IPS-18a (cell line): ENCODE data around the gene TLE2.

Experiments used
- H3K27ac ChIP-seq: one replicate; pipeline ENCODE4 v1.5.1; 2013; ENCODE audit warnings: low read length
- H3K27me3 ChIP-seq: one replicate; pipeline ENCODE4 v1.6.1; 2013; ENCODE audit warnings: mild to moderate bottlenecking, low read length; ENCODE audit not compliant: control insufficient read depth, insufficient read depth
- H3K36me3 ChIP-seq: one replicate; pipeline ENCODE4 v1.6.1; 2013; ENCODE audit warnings: low read depth, low read length; ENCODE audit not compliant: control insufficient read depth
- H3K4me1 ChIP-seq: one replicate; pipeline ENCODE4 v1.6.1; 2013; ENCODE audit warnings: low read depth, low read length; ENCODE audit not compliant: control insufficient read depth
- H3K4me3 ChIP-seq: one replicate; pipeline ENCODE4 v1.5.1; 2013; ENCODE audit warnings: low read length
- H3K9ac ChIP-seq: one replicate; pipeline ENCODE4 v1.6.1; 2013; ENCODE audit warnings: mild to moderate bottlenecking, low read length, moderate library complexity
- H3K9me3 ChIP-seq: one replicate; pipeline ENCODE4 v1.6.1; 2013; ENCODE audit warnings: low read depth, low read length; ENCODE audit not compliant: control insufficient read depth

TLE2 gene

DNA sequence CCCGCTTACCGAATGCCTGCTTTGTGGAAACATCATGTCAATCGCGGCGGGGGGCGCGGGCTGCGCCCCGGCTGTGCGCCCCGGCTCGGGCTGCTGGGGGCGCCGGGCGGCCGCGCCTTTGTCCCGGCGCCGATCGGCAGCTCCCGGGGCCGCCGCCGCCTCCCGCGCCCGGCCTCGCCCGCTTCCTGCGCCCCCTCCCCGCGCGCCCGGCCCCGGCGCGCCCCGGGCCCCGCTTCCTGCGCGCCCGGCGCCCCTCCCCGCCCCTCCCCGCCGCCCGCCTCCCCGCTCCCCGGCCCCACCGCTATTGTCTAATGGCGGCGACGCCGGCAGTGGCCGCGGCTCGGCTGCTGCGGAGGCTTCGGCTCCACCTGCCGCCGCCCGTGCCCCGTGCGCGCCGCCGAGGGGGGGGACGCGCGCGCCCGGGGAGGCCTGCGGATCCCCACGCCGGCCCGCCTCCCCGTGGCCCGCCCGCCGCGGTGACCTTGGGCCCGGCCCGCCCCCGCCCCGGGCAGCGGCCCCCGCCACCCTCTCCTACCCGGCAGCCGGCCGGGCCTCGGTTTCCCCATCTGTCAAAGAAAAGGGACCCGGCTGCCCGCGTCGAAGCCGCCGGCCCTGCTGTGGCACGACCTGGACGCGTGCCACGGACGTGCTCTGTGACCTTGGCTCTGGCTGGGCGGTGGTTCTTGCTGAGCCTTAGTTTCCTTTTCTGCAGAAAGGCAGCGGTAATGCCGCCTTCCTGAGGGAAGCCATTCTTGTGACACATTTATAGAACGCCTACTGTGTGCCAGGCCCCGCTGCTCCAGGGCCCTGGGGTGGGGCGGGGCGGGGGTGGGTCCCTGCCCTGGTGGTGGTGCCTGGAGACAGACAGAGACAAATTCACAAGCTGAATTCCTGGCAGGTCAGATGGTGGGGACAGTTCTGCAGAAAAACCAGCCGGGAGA is 33.4 kb upstream of the TLE2 start, which contains the start of gene TLE5:
TLE5 (minus strand) TSS at position 331 of the 941 bp plus-strand sequence; CDS start at position 36, 295 bp downstream.
- Histone ChIP-seq H3K9ac (no peak within 1 kb of the TSS), H3K27me3 (no peaks in the 10 kb centered on the region), H3K27ac (no peak within 1 kb of the TSS), H3K36me3 (peaks cover 4% of the 10 kb centered on the region), H3K4me1 (no peaks in the 10 kb centered on the region), H3K9me3 (no peaks in the 10 kb centered on the region), H3K4me3 (peak within 1 kb of the TSS; percentile 65)

DNA sequence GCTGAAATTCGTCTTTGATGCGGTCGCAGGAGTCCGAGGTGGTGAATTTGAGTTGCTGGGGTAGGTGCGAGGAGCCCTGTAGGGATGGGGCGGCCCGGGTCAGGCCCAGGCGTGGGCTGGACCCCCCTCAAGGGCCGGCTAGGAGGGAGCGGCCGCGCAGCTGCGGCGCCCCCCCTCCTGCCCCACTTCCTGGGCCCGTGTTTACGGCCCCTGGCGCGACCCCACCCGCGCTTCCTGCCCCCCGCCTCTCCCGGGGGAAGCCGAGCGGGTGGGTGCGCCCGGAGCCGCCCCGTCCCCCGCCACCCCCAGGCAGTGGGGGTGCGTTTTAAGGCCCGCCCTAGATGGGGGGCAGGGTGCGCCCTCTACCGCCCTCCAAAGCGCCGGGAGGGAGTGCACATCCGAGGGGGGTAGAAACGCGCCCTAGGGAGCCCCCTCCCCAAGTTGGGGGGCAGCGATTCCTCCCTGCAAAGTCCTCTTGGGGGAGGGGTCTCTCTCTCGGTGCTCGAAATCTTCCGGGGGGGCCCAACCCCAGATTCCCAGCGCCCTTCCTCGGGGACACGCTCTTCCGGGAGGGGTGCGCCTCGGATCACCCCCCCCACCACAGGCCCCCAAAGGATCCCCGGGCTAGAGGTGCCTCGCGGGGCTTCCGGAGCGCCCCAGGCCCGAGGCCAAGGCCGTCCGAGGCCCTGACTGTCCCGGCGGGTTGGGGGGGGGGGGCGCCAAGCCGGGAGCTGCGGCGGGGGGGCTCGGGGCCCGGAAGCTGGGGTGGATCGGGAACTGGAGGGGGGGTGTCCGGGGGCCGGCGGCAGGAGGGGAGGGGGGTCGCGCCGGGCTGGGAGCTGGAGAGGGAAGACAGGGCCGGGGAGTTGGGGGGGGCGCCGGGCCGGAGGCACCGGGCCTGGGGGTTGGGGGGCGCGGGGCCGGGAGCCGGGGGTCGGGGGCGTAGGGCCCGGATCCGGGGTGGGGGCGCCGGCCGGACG is 32.4 kb upstream of the TLE2 start:
- Histone ChIP-seq H3K27me3 (no peaks in the 10 kb centered on the region), H3K27ac (no peak overlapping the region)

DNA sequence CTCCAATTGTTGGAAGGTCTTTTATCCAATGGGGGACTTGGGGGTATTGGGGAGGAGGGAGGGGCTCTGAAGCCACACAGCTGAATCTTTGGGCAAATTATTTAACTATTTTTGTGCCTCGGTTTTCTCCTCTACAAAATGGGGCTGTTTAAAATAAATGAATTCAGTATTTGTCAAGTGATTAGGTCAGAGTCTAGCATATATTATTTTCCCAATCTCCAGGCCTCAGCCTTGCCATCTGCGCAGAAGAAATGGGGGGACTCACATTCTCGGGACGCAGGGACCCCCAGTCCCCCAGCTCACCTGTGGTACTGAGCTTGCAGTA is 31.7 kb upstream of the TLE2 start:
- Histone ChIP-seq H3K9ac (no peak overlapping the region), H3K4me1 (peaks cover 6% of the 10 kb centered on the region), H3K4me3 (peak overlapping the region; percentile 65), H3K9me3 (no peaks in the 10 kb centered on the region), H3K27ac (no peak overlapping the region), H3K36me3 (peaks cover 4% of the 10 kb centered on the region), H3K27me3 (no peaks in the 10 kb centered on the region)

More for the DNA sequence above, 32.4 kb upstream of the TLE2 start:
- Histone ChIP-seq H3K9ac (no peak overlapping the region), H3K4me1 (peaks cover 6% of the 10 kb centered on the region), H3K4me3 (peak overlapping the region; percentile 65), H3K9me3 (no peaks in the 10 kb centered on the region), H3K36me3 (peaks cover 4% of the 10 kb centered on the region)

DNA sequence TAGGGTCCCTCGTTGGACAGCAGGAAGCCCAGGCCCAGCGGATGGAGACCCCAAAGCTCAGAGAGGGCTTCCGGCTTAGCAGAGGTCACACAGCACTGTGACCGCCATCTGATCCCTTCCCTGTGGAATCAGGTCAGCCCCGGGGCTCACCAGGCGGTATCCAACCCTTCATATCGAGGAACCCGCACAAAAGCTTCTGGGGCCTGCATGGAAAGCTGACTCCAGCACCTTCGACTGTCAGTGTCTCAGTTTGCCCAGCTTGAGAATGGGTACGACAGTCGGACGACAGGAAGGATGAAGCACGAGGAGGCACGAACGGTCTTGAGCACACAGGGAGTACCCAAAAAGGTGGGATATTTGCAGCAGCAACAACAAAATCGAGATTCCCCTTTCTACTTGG is 30.6 kb upstream of the TLE2 start:
- H3K36me3 ChIP-seq, result peaks cover 9% of the 10 kb centered on the region

DNA sequence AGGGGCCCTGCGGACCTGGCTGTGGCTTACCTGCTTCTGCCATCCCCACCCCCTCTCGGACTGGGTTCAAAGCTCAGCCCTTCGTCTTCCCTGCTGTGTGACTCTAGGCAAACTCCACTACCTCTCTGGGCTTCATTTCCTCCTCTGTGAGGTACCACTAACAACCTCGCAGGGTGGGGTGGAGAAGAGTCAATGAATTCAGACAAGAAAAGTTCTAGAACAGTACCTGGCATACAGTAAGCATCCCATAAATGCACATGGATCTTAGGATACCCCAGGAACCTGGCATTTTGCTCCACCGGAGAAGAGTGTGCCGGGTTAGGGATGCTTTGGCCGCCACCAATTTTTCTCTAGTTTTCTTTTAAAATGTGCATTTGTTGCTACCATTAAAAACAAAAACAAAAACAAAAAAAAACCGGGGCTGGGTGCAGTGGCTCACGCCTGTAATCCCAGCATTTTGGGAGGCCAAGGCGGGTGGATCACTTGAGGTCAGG is 29.8 kb upstream of the TLE2 start:
- Histone ChIP-seq H3K9ac (no peak overlapping the region), H3K36me3 (peaks cover 9% of the 10 kb centered on the region), H3K9me3 (no peaks in the 10 kb centered on the region), H3K27ac (no peak overlapping the region), H3K4me1 (peaks cover 6% of the 10 kb centered on the region), H3K27me3 (no peaks in the 10 kb centered on the region), H3K4me3 (no peak overlapping the region)

More for the DNA sequence above, 30.6 kb upstream of the TLE2 start:
- Histone ChIP-seq H3K27ac (no peak overlapping the region), H3K4me1 (peaks cover 6% of the 10 kb centered on the region), H3K9ac (no peak overlapping the region), H3K9me3 (no peaks in the 10 kb centered on the region), H3K4me3 (no peak overlapping the region), H3K27me3 (no peaks in the 10 kb centered on the region)

DNA sequence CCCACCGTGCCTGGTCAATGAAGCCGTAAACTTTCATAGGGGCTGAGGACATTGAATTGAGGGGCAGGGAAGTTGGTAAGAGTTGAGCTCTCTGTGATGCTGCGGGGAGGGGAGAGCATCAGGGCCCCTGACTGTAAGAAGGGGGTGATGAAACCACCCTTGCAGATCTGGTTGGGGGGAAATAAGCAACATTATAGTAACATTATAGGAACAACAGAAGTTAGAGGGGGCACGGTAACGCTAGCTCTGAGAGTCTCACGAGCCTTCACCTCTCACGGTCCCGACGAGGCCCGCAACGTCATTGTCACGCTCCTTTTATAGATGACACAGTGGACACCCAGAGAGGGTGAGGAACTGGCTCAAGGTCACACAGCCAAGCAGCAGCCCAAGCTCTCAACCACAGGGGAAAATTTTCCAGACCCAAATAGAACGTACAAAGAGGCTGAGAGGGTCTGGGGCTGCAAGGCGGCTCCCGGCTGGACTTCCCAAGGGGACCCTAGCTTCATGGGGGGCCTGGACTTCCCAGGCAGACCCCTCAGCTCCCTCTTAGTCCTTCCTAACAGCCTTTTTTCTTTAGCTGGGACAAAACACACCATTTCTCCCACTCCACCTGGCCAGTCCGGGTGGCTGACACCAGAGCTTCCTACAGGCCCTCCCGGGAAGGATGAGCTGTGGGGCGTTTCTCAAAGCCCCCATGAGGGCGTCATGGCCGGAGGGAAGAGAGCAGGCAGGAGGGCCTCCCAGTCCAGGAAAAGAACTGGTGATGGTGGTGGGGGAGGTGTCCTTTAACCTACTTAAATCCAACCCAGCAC is 29.1 kb upstream of the TLE2 start:
- H3K27ac ChIP-seq, result no peak overlapping the region
- no peak overlapping the region for H3K4me3 ChIP-seq
- no peaks in the 10 kb centered on the region for H3K27me3 ChIP-seq
- H3K9me3 ChIP-seq, result no peaks in the 10 kb centered on the region
- H3K36me3 ChIP-seq, result peaks cover 9% of the 10 kb centered on the region
- peaks cover 6% of the 10 kb centered on the region for H3K4me1 ChIP-seq
- no peak overlapping the region for H3K9ac ChIP-seq

DNA sequence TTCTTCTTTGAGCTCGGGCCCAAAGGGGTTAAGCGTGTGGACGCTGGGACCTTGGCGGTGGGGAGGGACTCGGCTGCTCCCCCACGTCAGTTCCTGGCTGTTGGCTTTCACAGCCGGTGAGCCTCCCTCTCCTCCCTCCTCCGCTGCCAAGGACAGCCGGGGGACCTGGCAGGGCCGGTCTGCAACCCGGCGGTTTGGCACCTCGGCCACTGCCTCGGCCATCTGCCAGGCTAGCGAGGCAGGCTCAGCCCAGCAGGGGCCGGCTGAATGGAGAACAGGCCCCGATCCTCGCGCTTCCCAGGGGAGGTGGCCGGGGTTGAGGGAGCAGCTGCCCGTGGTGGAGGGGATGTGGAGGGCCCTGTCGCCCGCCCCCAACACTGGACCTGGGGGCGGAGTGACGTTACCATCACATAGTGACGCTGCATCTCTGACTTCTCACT is 28.2 kb upstream of the TLE2 start:
- no peak overlapping the region for H3K4me3 ChIP-seq
- H3K27me3 ChIP-seq, result no peaks in the 10 kb centered on the region
- peaks cover 6% of the 10 kb centered on the region for H3K4me1 ChIP-seq
- no peak overlapping the region for H3K9ac ChIP-seq
- H3K27ac ChIP-seq, result no peak overlapping the region
- peaks cover 9% of the 10 kb centered on the region for H3K36me3 ChIP-seq
- H3K9me3 ChIP-seq, result no peaks in the 10 kb centered on the region

DNA sequence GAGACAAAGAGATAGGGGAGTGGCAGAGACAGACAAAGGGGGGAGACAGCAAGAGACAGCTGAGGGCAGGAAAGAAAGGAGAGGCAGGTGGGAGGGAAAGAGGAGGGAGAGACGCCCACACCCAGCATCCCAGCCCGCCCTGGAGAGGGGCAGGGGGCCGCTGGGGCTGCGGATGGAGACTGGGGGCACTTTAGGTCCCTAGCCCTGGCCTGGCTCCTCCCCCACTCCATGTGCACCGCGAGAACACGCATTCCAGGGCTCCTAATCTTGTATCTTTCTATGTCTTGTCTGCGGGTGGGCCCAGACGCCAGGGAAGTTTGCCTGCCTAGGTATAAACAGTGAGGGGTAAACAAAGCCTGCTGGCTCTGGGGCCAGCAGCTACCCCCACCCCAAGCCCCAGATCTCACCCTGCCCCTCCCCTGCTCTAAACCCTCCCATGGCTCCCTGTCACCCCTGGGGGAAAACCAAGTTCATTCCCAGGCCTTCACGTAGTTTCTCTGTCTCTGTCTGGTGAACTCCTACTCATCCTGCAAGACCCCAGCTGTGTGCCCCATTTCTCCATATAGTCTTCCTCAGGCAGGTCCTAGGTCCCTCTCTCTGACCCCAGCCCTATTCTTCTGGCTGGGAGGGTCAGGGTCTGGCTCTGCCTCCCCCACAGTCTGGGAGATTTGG is 27.5 kb upstream of the TLE2 start:
- H3K4me1 ChIP-seq, result peaks cover 6% of the 10 kb centered on the region
- no peak overlapping the region for H3K27ac ChIP-seq
- H3K9ac ChIP-seq, result no peak overlapping the region
- peak overlapping the region; percentile 12 for H3K4me3 ChIP-seq
- no peaks in the 10 kb centered on the region for H3K27me3 ChIP-seq
- no peaks in the 10 kb centered on the region for H3K9me3 ChIP-seq
- peaks cover 9% of the 10 kb centered on the region for H3K36me3 ChIP-seq

DNA sequence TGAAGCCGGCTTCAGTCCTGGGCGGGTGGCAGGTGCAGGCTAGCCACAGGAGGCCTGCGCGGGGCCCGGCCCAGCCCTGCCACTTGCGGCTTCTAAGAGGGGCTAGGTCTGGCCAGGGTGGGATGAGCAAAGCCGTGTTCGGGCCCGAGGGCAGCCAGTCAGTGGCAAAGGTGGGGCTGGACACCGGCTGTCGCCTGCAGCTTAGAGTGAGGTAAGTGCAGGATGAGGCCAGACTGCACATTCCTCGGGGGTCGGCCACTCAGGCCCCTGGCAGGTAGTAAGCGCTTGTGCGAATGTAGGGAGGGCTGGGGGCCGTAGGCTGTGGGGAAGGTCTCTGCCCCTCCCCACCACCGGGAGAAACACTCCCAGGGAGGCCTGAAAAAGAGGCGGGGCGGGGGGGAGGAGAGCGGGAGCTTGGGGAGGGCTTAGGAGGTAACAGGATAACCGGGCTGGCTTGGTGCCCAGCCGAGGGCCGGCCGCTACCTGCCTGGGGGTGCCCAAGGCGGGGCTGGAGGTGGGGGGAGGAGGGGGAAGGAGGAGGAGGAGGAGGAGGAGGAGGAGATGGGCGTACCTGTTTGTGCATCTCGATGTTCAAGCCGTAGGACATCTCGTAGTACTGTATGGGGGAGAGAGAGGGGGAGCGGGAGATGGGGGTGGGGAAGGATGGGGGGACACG is 26.8 kb upstream of the TLE2 start:
- Histone ChIP-seq H3K27ac (no peak overlapping the region), H3K9ac (no peak overlapping the region), H3K4me1 (peaks cover 6% of the 10 kb centered on the region)

More for the DNA sequence above, 26.8 kb upstream of the TLE2 start:
- Histone ChIP-seq H3K27me3 (no peaks in the 10 kb centered on the region), H3K4me3 (peak overlapping the region; percentile 12), H3K9me3 (no peaks in the 10 kb centered on the region), H3K36me3 (peaks cover 9% of the 10 kb centered on the region)
